CD14-positive monocyte (primary cell): ENCODE results near the gene SPSB4. TPM values are rescaled to one million over a fixed set of nuclear protein-coding genes. Genes with fewer than 3 reads are reported as not detected.

Experiments
- DNase-seq, 3 donors: peaks; one replicate each; pipeline ENCODE4 v3.0.0-alpha.2; 2011 to 2022
- H2AFZ ChIP-seq: 2 replicates; pipeline ENCODE4 v1.6.0; 2012; ENCODE audit warnings: mild to moderate bottlenecking, low read depth, low read length, inconsistent platforms; ENCODE audit not compliant: insufficient read depth, poor library complexity, severe bottlenecking
- H3K27ac ChIP-seq, 2 donors: 1 replicate in 1 of 2; 2 replicates in 1 of 2; pipeline ENCODE4 v1.5.1; 2012 to 2013; ENCODE audit warnings: low read length in 2 of 2, control low read depth in 1 of 2, inconsistent platforms in 1 of 2, low read depth in 1 of 2, mild to moderate bottlenecking in 1 of 2
- H3K27me3 ChIP-seq, 2 donors: one replicate each; pipeline versions ENCODE4 v1.6.0 to v1.6.1; 2011 to 2013; ENCODE audit warnings: low read length in 2 of 2; ENCODE audit not compliant: control insufficient read depth in 2 of 2, insufficient read depth in 2 of 2
- H3K36me3 ChIP-seq, 2 donors: replicated peaks in 1 of 2; 1 replicate in 1 of 2; 2 replicates in 1 of 2; pipeline versions ENCODE4 v1.5.1 to v1.6.1; 2012 to 2013; ENCODE audit warnings: low read length in 2 of 2, control low read depth in 1 of 2, inconsistent platforms in 1 of 2, mild to moderate bottlenecking in 1 of 2; ENCODE audit not compliant: insufficient read depth in 2 of 2, control insufficient read depth in 1 of 2
- H3K4me1 ChIP-seq, 2 donors: 1 replicate in 1 of 2; 2 replicates in 1 of 2; pipeline versions ENCODE4 v1.5.1 to v1.6.1; 2012 to 2013; ENCODE audit warnings: low read length in 2 of 2, control low read depth in 1 of 2, inconsistent platforms in 1 of 2, mild to moderate bottlenecking in 1 of 2, moderate library complexity in 1 of 2; ENCODE audit not compliant: insufficient read depth in 2 of 2, control insufficient read depth in 1 of 2
- H3K4me2 ChIP-seq: replicated peaks from 2 replicates; pipeline ENCODE3; 2012; ENCODE audit warnings: low read length, moderate library complexity, mild to moderate bottlenecking; ENCODE audit not compliant: poor library complexity, severe bottlenecking; ENCODE audit errors: extremely low read depth
- H3K4me3 ChIP-seq, 3 experiments: fragments of 200-600 bp in 1 of 3; sonication (generic) in 1 of 3; replicated peaks in 1 of 3; 1 replicate in 2 of 3; 2 replicates in 1 of 3; pipeline ENCODE4 v1.5.1; 2011 to 2013; ENCODE audit warnings: low read length in 3 of 3, mild to moderate bottlenecking in 3 of 3, control low read depth in 2 of 3, low read depth in 2 of 3, inconsistent platforms in 1 of 3, moderate library complexity in 1 of 3
- H3K79me2 ChIP-seq: 2 replicates; pipeline ENCODE4 v1.6.0; 2012; ENCODE audit warnings: mild to moderate bottlenecking, control low read depth, inconsistent platforms, low read length, moderate library complexity; ENCODE audit not compliant: insufficient read depth
- H3K9ac ChIP-seq: 2 replicates; pipeline ENCODE4 v1.6.0; 2017; ENCODE audit warnings: low read length, mild to moderate bottlenecking; ENCODE audit not compliant: insufficient read depth, poor library complexity, severe bottlenecking
- H3K9me3 ChIP-seq, 2 donors: replicated peaks in 1 of 2; 1 replicate in 1 of 2; 2 replicates in 1 of 2; pipeline versions ENCODE4 v1.5.1 to v1.6.1; 2012 to 2013; ENCODE audit warnings: low read length in 2 of 2, control low read depth in 1 of 2; ENCODE audit not compliant: control insufficient read depth in 1 of 2, insufficient read depth in 1 of 2
- H4K20me1 ChIP-seq: 2 replicates; pipeline ENCODE4 v1.6.0; 2012; ENCODE audit warnings: mild to moderate bottlenecking, low read length, control low read depth, moderate library complexity; ENCODE audit not compliant: insufficient read depth
- H3K27ac Mint-ChIP-seq, 7 donors: one replicate each; pipeline ENCODE4 v1.8.0; 2020; ENCODE audit warnings: mild to moderate bottlenecking in 7 of 7, mixed read lengths in 7 of 7, moderate library complexity in 6 of 7, inconsistent platforms in 2 of 7
- H3K27me3 Mint-ChIP-seq, 3 donors: one replicate each; pipeline ENCODE4 v1.8.0; 2021 to 2022; ENCODE audit warnings: low read depth in 3 of 3, mild to moderate bottlenecking in 3 of 3, mixed read lengths in 3 of 3, moderate library complexity in 3 of 3, inconsistent platforms in 1 of 3
- H3K36me3 Mint-ChIP-seq, 2 donors: one replicate each; pipeline ENCODE4 v1.8.0; 2020; ENCODE audit warnings: mixed read lengths in 2 of 2, inconsistent platforms in 1 of 2, mild to moderate bottlenecking in 1 of 2
- H3K4me1 Mint-ChIP-seq: one replicate; pipeline ENCODE4 v1.8.0; 2020; ENCODE audit warnings: mild to moderate bottlenecking, mixed read lengths
- H3K4me3 Mint-ChIP-seq, 2 donors: one replicate each; pipeline ENCODE4 v1.8.0; 2020; ENCODE audit warnings: mild to moderate bottlenecking in 2 of 2, mixed read lengths in 2 of 2, moderate library complexity in 1 of 2
- H3K9me3 Mint-ChIP-seq, 7 donors: one replicate each; pipeline ENCODE4 v1.8.0; 2020 to 2022; ENCODE audit warnings: mixed read lengths in 7 of 7, mild to moderate bottlenecking in 6 of 7, moderate library complexity in 6 of 7, inconsistent platforms in 2 of 7
- WGBS: methylation state at CpG from one replicate; pipeline ENCODE4 v1.1.5; 2013; ENCODE audit warnings: missing lambda C conversion rate; ENCODE audit not compliant: insufficient coverage; 5-methylcytosine and 5-hydroxymethylcytosine counted together
- intact Hi-C, 2 donors: fragments of 100-400 bp; cut with micrococcal nuclease; formaldehyde crosslinking; loops; one replicate each; pipeline versions ENCODE4 v1.15.0 to v1.15.1; 2023
- polyA plus RNA-seq, 3 donors: library from polyadenylated mRNA; depleted of rRNA in 1 of 3; unstranded in 2 of 3; stranded (reverse) in 1 of 3; fragments of 300-500 nt in 2 of 3; fragments of >200 nt in 1 of 3; fragmentation: Illumina TruSeq in 2 of 3; gene quantifications; 1 replicate in 2 of 3; 2 replicates in 1 of 3; pipeline ENCODE4 v1.2.3, GENCODE V29; 2012 to 2021
- TF ChIP-seq, protein P1 (sequence below): fragments of 200-600 bp; IDR thresholded peaks from one replicate; pipeline ENCODE4 v1.8.0; 2022; ENCODE audit warnings: antibody characterized with exemption, mild to moderate bottlenecking

The SPSB4 gene
- polyA plus RNA-seq, 3 donors, result not detected

DNA sequence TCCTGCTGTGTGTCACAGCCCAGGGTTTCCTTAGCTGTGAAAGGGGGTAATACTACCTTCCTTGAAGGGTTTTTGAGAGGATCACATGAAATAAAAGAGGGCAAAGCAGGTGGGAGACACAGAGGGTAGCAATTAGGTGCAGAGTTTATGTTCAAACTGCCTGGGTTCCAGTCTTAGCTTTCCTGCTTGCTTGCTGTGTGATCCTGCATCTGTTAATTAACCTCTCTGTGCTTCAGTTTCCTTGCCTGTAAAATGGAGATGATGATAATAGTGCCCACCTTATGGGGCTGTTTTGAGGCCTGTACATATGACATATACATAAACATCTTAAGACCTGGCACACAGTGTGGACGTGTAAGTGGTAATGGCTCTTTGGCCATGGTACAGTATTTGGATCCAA is 35.0 kb downstream of the SPSB4 start:
- H3K4me3 Mint-ChIP-seq, result no peak overlapping the region
- DNase-seq, result no peak
- H3K9me3 Mint-ChIP-seq, result no peaks in the 10 kb centered on the region
- no peaks in the 10 kb centered on the region for H3K4me1 ChIP-seq
- no peaks in the 10 kb centered on the region for H3K27me3 ChIP-seq
- no peaks in the 10 kb centered on the region for H3K79me2 ChIP-seq
- TF ChIP-seq, protein P1, sequence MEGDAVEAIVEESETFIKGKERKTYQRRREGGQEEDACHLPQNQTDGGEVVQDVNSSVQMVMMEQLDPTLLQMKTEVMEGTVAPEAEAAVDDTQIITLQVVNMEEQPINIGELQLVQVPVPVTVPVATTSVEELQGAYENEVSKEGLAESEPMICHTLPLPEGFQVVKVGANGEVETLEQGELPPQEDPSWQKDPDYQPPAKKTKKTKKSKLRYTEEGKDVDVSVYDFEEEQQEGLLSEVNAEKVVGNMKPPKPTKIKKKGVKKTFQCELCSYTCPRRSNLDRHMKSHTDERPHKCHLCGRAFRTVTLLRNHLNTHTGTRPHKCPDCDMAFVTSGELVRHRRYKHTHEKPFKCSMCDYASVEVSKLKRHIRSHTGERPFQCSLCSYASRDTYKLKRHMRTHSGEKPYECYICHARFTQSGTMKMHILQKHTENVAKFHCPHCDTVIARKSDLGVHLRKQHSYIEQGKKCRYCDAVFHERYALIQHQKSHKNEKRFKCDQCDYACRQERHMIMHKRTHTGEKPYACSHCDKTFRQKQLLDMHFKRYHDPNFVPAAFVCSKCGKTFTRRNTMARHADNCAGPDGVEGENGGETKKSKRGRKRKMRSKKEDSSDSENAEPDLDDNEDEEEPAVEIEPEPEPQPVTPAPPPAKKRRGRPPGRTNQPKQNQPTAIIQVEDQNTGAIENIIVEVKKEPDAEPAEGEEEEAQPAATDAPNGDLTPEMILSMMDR, result no peak
- H3K36me3 ChIP-seq, result no peaks in the 10 kb centered on the region
- H3K9me3 ChIP-seq, result no peaks in the 10 kb centered on the region
- intact Hi-C loops, result no loop called here
- peaks cover 3% of the 10 kb centered on the region for H3K4me1 Mint-ChIP-seq
- no CpG with 5 or more reads among the region's 1 CpG for WGBS
- no peak overlapping the region for H3K4me2 ChIP-seq
- H2AFZ ChIP-seq, result no peak overlapping the region
- H3K9ac ChIP-seq, result no peak overlapping the region
- H3K36me3 Mint-ChIP-seq, result no peaks in the 10 kb centered on the region
- peaks cover 0 to 2% (median 2%) of the 10 kb centered on the region in 3 donors for H3K27me3 Mint-ChIP-seq
- no peaks in the 10 kb centered on the region for H4K20me1 ChIP-seq
- no peak overlapping the region for H3K4me3 ChIP-seq
- H3K27ac ChIP-seq, result no peak overlapping the region
- H3K27ac Mint-ChIP-seq, result no peak overlapping the region

DNA sequence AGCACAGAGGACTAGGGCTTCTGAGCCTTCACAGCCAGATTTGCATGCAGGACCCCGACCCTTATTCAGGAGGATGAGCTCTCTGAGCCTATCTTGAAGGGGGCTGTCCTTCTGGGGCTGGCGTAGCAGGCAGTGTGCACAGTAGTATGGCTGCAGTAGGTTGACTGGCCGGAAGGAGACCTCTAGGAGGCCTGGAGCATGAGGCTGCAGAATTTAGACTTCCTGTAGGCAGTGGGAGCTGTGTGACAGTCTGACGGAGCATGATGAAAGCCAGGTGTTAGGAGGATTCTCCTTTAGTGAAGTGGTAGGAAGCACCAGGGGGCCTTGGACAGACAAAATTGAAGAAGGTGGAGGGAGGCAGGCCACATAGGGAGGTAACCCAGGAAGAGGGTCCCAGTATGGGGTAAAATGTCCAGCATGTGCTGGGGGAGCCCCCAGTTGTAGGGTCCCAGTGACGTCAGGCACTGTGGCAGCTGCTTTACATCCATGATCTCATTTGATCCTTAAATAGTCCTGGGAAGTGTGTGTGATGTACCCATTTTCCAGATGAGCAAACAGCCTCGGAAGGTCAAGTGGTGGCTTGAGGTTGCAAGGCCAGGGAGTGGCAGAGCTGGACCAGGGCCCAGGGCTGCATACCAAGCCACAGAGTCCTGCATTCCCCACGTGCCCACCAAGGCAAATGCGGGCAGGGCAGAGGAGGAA is 36.1 kb downstream of the SPSB4 start:
- Histone ChIP-seq H3K9me3 (no peaks in the 10 kb centered on the region), H3K4me1 (no peaks in the 10 kb centered on the region), H3K36me3 (no peaks in the 10 kb centered on the region), H3K4me2 (no peak overlapping the region), H3K27ac (no peak overlapping the region), H4K20me1 (no peaks in the 10 kb centered on the region), H3K79me2 (no peaks in the 10 kb centered on the region), H3K4me3 (no peak overlapping the region), H3K27me3 (no peaks in the 10 kb centered on the region), H2AFZ (no peak overlapping the region), H3K9ac (no peak overlapping the region)
- Mint-ChIP-seq H3K27me3 (peaks cover 0 to 2% (median 2%) of the 10 kb centered on the region in 3 donors), H3K9me3 (no peaks in the 10 kb centered on the region), H3K36me3 (no peaks in the 10 kb centered on the region), H3K27ac (peak overlapping the region in 1 of 7 donors; percentile 4), H3K4me1 (peaks cover 3% of the 10 kb centered on the region), H3K4me3 (no peak overlapping the region)
- no peak for DNase-seq
- intact Hi-C loops, result no loop called here
- TF ChIP-seq, protein P1, result no peak
- 66% methylated on average over 7 of the region's 8 CpGs for WGBS
